ENCODE results near the gene ELAVL1. TPM values are rescaled to one million over a fixed set of nuclear protein-coding genes. Genes with fewer than 3 reads are reported as not detected.

Gene ELAVL1
- total RNA-seq = 100 to 1,000 TPM; 143 to 145 TPM

DNA sequence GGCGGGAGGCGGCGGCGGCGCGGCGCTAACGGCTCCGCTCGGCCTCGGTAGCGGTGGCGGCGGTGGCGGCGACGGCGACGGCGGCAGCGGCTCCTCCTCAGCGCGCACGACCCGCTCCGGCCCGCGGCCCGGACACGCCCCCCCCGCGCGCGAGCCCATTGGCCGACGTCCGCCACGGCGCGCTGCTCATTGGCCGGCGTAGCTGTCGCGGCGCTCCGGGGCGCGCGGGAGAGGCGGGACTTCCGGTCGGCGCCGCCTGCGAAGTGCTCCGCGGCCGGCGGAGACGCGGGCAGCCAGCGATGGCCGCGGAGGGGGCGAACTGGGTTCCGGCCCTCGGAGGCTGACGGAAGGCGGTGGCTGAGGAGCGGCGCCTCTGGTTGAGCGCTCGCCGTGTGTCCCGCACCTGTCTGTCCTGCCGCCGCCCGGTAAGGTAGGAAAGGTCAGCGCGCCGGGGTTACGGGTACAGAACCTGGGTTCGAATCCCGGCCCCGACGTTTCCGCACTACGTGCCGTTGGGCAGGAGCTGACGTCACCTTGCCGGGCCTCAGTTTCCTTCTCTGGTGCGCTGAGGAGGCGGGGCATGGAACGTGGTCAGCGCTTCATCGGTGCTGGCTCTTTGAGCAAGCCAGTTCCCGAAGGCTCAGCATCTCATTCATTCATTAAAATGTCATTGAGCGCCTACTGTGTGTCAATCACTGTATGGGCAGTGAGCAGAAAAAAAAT is at the start of gene ELAVL1:
TSS of gene ELAVL1 (minus strand) at position 108 of the 723 bp plus-strand sequence. CDS start 13,826 bp downstream, outside the sequence.
- ChIA-PET CTCF (interaction anchor here (1.0 to 4.3 kb wide), 3 partner anchors 61 to 102 kb away, joined by 3 to 35 read pairs (median 4); partner anchors contain the start of genes MAP2K7 and TIMM44), POLR2A (interaction anchor here (0.8 kb wide), 1 partner anchor 62 kb away, joined by 3 read pairs; the partner anchor contains the start of gene TIMM44)
- intact Hi-C loops (cut with micrococcal nuclease) = no loop called here
- Mint-ChIP-seq H3K27ac (peak within 1 kb of the TSS; percentile 72), H3K36me3 (peaks cover 7% of the 10 kb centered on the region), H3K4me1 (ENCODE audit: low read depth) (peaks cover 32% of the 10 kb centered on the region), H3K9me3 (no peaks in the 10 kb centered on the region), H3K27me3 (no peaks in the 10 kb centered on the region), H3K4me3 (peak within 1 kb of the TSS; percentile 93)
- peak; percentile 92 for DNase-seq

- no peak for DNase-seq
- H3K27me3 Mint-ChIP-seq = no peaks in the 10 kb centered on the region
- no peaks in the 10 kb centered on the region for H3K9me3 Mint-ChIP-seq
- intact Hi-C loops (cut with micrococcal nuclease) = loop anchor here (5.0 kb wide), 1 partner anchor 112 kb away; the partner anchor contains the start of gene TIMM44
- ChIA-PET CTCF (interaction anchor here (0.6 to 1.1 kb wide), 3 partner anchors 52 to 178 kb away, joined by 3 to 5 read pairs (median 3); no protein-coding TSS in a partner anchor), POLR2A (no interaction called here)
- H3K27ac Mint-ChIP-seq = no peak overlapping the region
- no peaks in the 10 kb centered on the region for H3K36me3 Mint-ChIP-seq
- peaks cover 5% of the 10 kb centered on the region for H3K4me1 Mint-ChIP-seq (ENCODE audit: low read depth)
- no peak overlapping the region for H3K4me3 Mint-ChIP-seq
Measured at GRCh38 chr19:8054169-8054568, 48.7 kb upstream of the ELAVL1 start.

- CTCF ChIA-PET = no interaction called here
- H3K4me3 Mint-ChIP-seq = no peak within 1 kb of the TSS
Measured at GRCh38 chr19:8052464-8052859, 47.0 kb upstream of the ELAVL1 start, which contains the start of gene CCL25. TSS of gene CCL25 (plus strand) at chr19:8052760. CDS start at chr19:8053050, 290 bp downstream.

GRCh38 chr19:8050274-8051096 is 45.0 kb upstream of the ELAVL1 start:
- peaks cover 5% of the 10 kb centered on the region for H3K4me1 Mint-ChIP-seq (ENCODE audit: low read depth)
- H3K4me3 Mint-ChIP-seq = peak overlapping the region; percentile 37
- intact Hi-C loops (cut with micrococcal nuclease) = loop anchor here (5.0 kb wide), 1 partner anchor 108 kb away; the partner anchor contains the start of gene TIMM44
- POLR2A ChIA-PET = no interaction called here
- no peak overlapping the region for H3K27ac Mint-ChIP-seq
- H3K9me3 Mint-ChIP-seq = no peaks in the 10 kb centered on the region
- DNase-seq = peak; percentile 95
- no peaks in the 10 kb centered on the region for H3K36me3 Mint-ChIP-seq
- CTCF ChIA-PET = no interaction called here
- H3K27me3 Mint-ChIP-seq = no peaks in the 10 kb centered on the region

More at GRCh38 chr19:8052464-8052859, 47.0 kb upstream of the ELAVL1 start, which contains the start of gene CCL25:
- POLR2A ChIA-PET = no interaction called here
- Mint-ChIP-seq H3K9me3 (no peaks in the 10 kb centered on the region), H3K36me3 (no peaks in the 10 kb centered on the region), H3K4me1 (ENCODE audit: low read depth) (peaks cover 5% of the 10 kb centered on the region), H3K27me3 (no peaks in the 10 kb centered on the region), H3K27ac (peak within 1 kb of the TSS; percentile 13)
- intact Hi-C loops (cut with micrococcal nuclease) = loop anchor here (5.0 kb wide), 1 partner anchor 110 kb away; the partner anchor contains the start of gene TIMM44
- DNase-seq = no peak

DNA sequence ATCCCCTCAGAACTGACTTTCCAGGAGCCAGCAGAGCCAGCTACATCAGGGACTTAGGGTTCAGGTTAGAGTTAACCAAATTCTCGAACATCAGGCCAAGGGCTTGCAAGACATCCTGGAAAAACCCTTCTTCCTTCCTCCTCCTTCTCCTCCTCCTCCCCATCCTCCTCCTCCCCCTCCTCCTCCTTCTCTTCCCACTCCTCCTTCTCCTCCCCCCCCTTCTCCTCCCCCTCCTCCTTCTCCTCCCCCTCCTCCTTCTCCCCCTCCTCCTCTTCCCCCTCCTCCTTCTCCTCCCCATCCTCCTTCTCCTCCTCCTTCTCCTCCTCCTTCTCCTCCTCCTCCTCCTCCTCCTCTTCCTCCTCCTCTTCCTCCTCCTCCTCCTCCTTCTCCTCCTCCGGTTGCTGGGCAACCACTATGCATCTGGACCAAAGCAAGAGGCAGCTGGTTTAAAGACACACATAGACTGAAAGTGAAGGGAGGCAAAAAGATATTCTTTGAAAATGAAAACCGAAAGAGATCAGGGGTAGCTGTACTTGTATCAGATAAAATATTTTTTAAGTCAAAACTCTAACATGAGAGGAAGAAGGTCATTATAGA is 41.2 kb upstream of the ELAVL1 start:
- H3K9me3 Mint-ChIP-seq = no peaks in the 10 kb centered on the region
- POLR2A ChIA-PET = interaction anchor here (1.2 kb wide), 1 partner anchor 112 kb away, joined by 3 read pairs; no protein-coding TSS in a partner anchor
- H3K27me3 Mint-ChIP-seq = no peaks in the 10 kb centered on the region
- no peaks in the 10 kb centered on the region for H3K4me1 Mint-ChIP-seq (ENCODE audit: low read depth)
- no peak for DNase-seq
- no peak overlapping the region for H3K27ac Mint-ChIP-seq
- no peaks in the 10 kb centered on the region for H3K36me3 Mint-ChIP-seq
- H3K4me3 Mint-ChIP-seq = no peak overlapping the region
- CTCF ChIA-PET = no interaction called here
- intact Hi-C loops (cut with micrococcal nuclease) = no loop called here

DNA sequence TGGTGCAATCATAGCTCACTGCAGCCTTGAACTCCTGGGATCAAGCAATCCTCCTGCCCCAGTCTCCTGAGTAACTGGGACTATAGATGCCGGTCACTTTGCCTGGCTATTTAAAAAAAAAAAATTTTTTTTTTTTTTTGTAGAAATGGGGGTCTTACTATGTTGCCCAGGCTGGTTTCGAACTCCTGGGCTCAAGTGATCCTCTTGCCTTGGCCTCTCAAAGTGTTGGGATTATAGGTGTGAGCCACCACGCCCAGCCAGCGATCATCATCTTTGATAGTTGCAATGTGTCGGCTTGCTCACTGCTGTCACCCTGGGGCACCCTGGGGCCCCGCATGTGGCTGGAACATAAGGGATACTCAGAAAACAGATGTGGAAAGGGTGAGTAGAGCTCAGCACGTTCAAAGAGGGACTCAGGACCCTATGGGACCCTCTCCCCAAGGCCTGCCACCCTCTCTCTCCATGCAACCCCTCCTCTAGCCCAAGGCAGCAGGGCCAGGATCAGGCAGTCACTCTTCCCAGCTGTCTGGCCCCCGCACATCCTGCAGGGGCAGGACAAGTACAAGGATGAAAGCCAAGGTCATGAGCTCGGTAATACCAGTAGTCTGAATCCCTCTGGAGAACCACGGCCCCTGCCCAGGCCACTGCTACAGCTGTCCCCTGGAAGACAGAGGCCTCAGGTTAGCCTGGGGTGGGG is 40.6 kb upstream of the ELAVL1 start:
- intact Hi-C loops (cut with micrococcal nuclease) = no loop called here
- CTCF ChIA-PET = interaction anchor here (1.0 kb wide), 1 partner anchor 76 kb away, joined by 3 read pairs; no protein-coding TSS in a partner anchor
- no peaks in the 10 kb centered on the region for H3K9me3 Mint-ChIP-seq
- no peak overlapping the region for H3K27ac Mint-ChIP-seq
- no peaks in the 10 kb centered on the region for H3K4me1 Mint-ChIP-seq (ENCODE audit: low read depth)
- no peak for DNase-seq
- H3K27me3 Mint-ChIP-seq = no peaks in the 10 kb centered on the region
- POLR2A ChIA-PET = interaction anchor here (1.2 kb wide), 1 partner anchor 112 kb away, joined by 3 read pairs; no protein-coding TSS in a partner anchor
- no peaks in the 10 kb centered on the region for H3K36me3 Mint-ChIP-seq
- no peak overlapping the region for H3K4me3 Mint-ChIP-seq

GRCh38 chr19:8044018-8044417 is 38.6 kb upstream of the ELAVL1 start:
- Mint-ChIP-seq H3K27ac (no peak overlapping the region), H3K4me1 (ENCODE audit: low read depth) (no peaks in the 10 kb centered on the region), H3K27me3 (no peaks in the 10 kb centered on the region), H3K9me3 (no peaks in the 10 kb centered on the region), H3K36me3 (no peaks in the 10 kb centered on the region), H3K4me3 (no peak overlapping the region)
- POLR2A ChIA-PET = no interaction called here
- CTCF ChIA-PET = no interaction called here
- intact Hi-C loops (cut with micrococcal nuclease) = no loop called here
- no peak for DNase-seq

- no peak for DNase-seq
- intact Hi-C loops (cut with micrococcal nuclease) = no loop called here
- no peaks in the 10 kb centered on the region for H3K4me1 Mint-ChIP-seq (ENCODE audit: low read depth)
- H3K27ac Mint-ChIP-seq = no peak overlapping the region
- H3K27me3 Mint-ChIP-seq = no peaks in the 10 kb centered on the region
- ChIA-PET POLR2A (no interaction called here), CTCF (no interaction called here)
- H3K36me3 Mint-ChIP-seq = no peaks in the 10 kb centered on the region
- H3K4me3 Mint-ChIP-seq = no peak overlapping the region
- no peaks in the 10 kb centered on the region for H3K9me3 Mint-ChIP-seq
Measured at GRCh38 chr19:8042900-8043299, 37.5 kb upstream of the ELAVL1 start.

DNA sequence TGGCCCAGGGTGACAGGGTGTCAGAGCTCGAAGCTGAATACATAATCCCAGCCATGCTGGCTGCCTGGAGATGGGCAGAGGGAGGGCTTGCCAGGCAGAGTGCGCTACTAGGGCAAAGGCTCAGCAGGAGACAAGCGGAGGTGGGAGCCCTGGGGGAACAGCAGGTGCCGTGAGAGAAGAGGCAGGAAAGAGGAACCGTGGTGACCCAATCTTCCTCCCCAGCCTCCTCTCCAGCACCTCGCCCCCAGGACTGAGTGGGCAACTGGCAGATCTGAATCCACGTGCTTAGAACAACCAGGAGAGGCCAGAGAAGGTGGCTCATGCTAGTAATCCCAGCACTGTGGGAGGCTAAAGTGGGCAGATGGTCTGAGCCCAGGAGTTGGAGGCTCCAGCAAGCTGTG is 36.1 kb upstream of the ELAVL1 start:
- no peak for DNase-seq
- no peaks in the 10 kb centered on the region for H3K4me1 Mint-ChIP-seq (ENCODE audit: low read depth)
- H3K36me3 Mint-ChIP-seq = no peaks in the 10 kb centered on the region
- POLR2A ChIA-PET = no interaction called here
- CTCF ChIA-PET = no interaction called here
- H3K27ac Mint-ChIP-seq = no peak overlapping the region
- intact Hi-C loops (cut with micrococcal nuclease) = no loop called here
- H3K27me3 Mint-ChIP-seq = no peaks in the 10 kb centered on the region
- no peaks in the 10 kb centered on the region for H3K9me3 Mint-ChIP-seq
- no peak overlapping the region for H3K4me3 Mint-ChIP-seq

- intact Hi-C loops (cut with micrococcal nuclease) = no loop called here
- Mint-ChIP-seq H3K4me1 (ENCODE audit: low read depth) (no peaks in the 10 kb centered on the region), H3K27ac (no peak overlapping the region), H3K36me3 (no peaks in the 10 kb centered on the region), H3K9me3 (no peaks in the 10 kb centered on the region), H3K27me3 (no peaks in the 10 kb centered on the region), H3K4me3 (no peak overlapping the region)
- ChIA-PET POLR2A (no interaction called here), CTCF (interaction anchor here (0.8 kb wide), 1 partner anchor 69 kb away, joined by 4 read pairs; no protein-coding TSS in a partner anchor)
- DNase-seq = no peak
Measured at GRCh38 chr19:8039231-8039630, 33.8 kb upstream of the ELAVL1 start.

- intact Hi-C loops (cut with micrococcal nuclease) = no loop called here
- ChIA-PET CTCF (interaction anchor here (0.8 kb wide), 1 partner anchor 68 kb away, joined by 4 read pairs; no protein-coding TSS in a partner anchor), POLR2A (no interaction called here)
- Mint-ChIP-seq H3K27me3 (no peaks in the 10 kb centered on the region), H3K36me3 (no peaks in the 10 kb centered on the region), H3K4me1 (ENCODE audit: low read depth) (no peaks in the 10 kb centered on the region), H3K4me3 (no peak overlapping the region), H3K27ac (no peak overlapping the region), H3K9me3 (no peaks in the 10 kb centered on the region)
- DNase-seq = no peak
Measured at GRCh38 chr19:8038815-8039214, 33.4 kb upstream of the ELAVL1 start.
